ENCODE results near the gene TEX22.
A peak's percentile ranks its signal among the peaks of the same experiment; 100 is the strongest.

TEX22 gene

GRCh38 chr14:105460616-105461015 lies 62.3 kb downstream of the TEX22 start:
- DNase-seq (ENCODE audit: low spot score), result no peak
- peaks cover 55 to 78% of the 10 kb centered on the region in 2 donors for H3K36me3 ChIP-seq (replicated peaks in 1 of 2; ENCODE audit: control insufficient read depth in 2 of 2, insufficient read depth in 2 of 2, low read length in 2 of 2)
- no CpG with 5 or more reads among the region's 17 CpGs for WGBS, 2 donors (ENCODE audit: extremely low coverage in 2 of 2, insufficient read length in 2 of 2, insufficient replicate concordance in 1 of 2)

DNA sequence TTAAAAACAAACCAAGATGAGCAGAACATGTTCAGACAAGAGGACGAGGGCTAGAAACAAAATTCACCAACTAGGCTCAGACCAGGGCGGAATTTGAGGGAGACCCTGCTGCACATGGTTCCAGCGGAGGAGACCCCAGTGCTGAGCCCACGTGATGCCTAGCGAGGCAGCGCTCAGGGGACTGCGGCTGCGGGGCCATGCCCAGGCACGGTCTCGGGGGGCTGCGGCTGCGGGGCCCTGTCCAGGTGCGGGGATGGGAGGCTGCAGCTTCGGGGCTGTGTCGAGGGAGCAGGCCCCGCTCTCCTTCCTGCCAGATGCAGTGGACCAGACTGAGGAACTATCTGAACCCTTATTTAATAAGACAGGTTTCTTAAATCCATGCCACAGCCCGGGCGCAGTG lies 63.6 kb downstream of the TEX22 start:
- WGBS, 2 donors (ENCODE audit: extremely low coverage in 2 of 2, insufficient read length in 2 of 2, insufficient replicate concordance in 1 of 2), result no CpG with 5 or more reads among the region's 18 CpGs
- Histone ChIP-seq H3K9me3 (replicated peaks in 1 of 2; ENCODE audit: control insufficient read depth in 2 of 2, insufficient read depth in 1 of 2, low read depth in 1 of 2, low read length in 2 of 2) (peaks cover 0 to 2% of the 10 kb centered on the region in 2 donors), H3K27me3 (ENCODE audit: control insufficient read depth in 3 of 3, insufficient read depth in 3 of 3, low read depth in 1 of 3, low read length in 3 of 3) (no peaks in the 10 kb centered on the region), H4K8ac (ENCODE audit: low read depth, low read length) (no peak overlapping the region), H2BK120ac (ENCODE audit: low read depth, low read length) (no peak overlapping the region), H3K4ac (ENCODE audit: low read length) (no peak overlapping the region), H2BK5ac (ENCODE audit: low read length) (no peak overlapping the region), H3K4me3 (ENCODE audit: low read length in 2 of 2) (peak overlapping the region in 1 of 2 donors; percentile 34), H3K4me1 (ENCODE audit: control insufficient read depth in 2 of 2, insufficient read depth in 1 of 2, low read depth in 1 of 2, low read length in 2 of 2) (peaks cover 0 to 5% of the 10 kb centered on the region in 2 donors), H3K27ac (replicated peaks; ENCODE audit: low read length) (no peak overlapping the region), H2AFZ (ENCODE audit: low read length) (no peak overlapping the region), H3K79me1 (ENCODE audit: low read depth, low read length) (peaks cover 11% of the 10 kb centered on the region), H3K18ac (ENCODE audit: low read length) (no peak overlapping the region), H2BK15ac (ENCODE audit: low read length) (no peak overlapping the region), H2BK12ac (ENCODE audit: low read length) (no peak overlapping the region), H4K91ac (ENCODE audit: low read depth, low read length, poor library complexity) (no peak overlapping the region), H3K14ac (ENCODE audit: low read length) (no peak overlapping the region), H3K4me2 (ENCODE audit: insufficient read depth, low read length, poor library complexity, severe bottlenecking) (no peak overlapping the region), H3K36me3 (replicated peaks in 1 of 2; ENCODE audit: control insufficient read depth in 2 of 2, insufficient read depth in 2 of 2, low read length in 2 of 2) (peaks cover 51 to 76% of the 10 kb centered on the region in 2 donors), H3K23ac (ENCODE audit: low read depth, low read length, poor library complexity) (no peak overlapping the region), H2AK5ac (ENCODE audit: low read depth, low read length) (no peak overlapping the region), H3K9ac (ENCODE audit: low read depth, low read length, poor library complexity) (no peak overlapping the region)
- no peak for DNase-seq (ENCODE audit: low spot score)

More at GRCh38 chr14:105460616-105461015, 62.3 kb downstream of the TEX22 start:
- Histone ChIP-seq H2BK5ac (ENCODE audit: low read length) (peak overlapping the region; percentile 5), H3K4ac (ENCODE audit: low read length) (no peak overlapping the region), H2BK12ac (ENCODE audit: low read length) (no peak overlapping the region), H2AFZ (ENCODE audit: low read length) (no peak overlapping the region), H3K4me1 (ENCODE audit: control insufficient read depth in 2 of 2, insufficient read depth in 1 of 2, low read depth in 1 of 2, low read length in 2 of 2) (peaks cover 0 to 5% of the 10 kb centered on the region in 2 donors), H3K18ac (ENCODE audit: low read length) (no peak overlapping the region), H3K4me3 (ENCODE audit: low read length in 2 of 2) (no peak overlapping the region), H2BK15ac (ENCODE audit: low read length) (no peak overlapping the region), H3K27ac (replicated peaks; ENCODE audit: low read length) (no peak overlapping the region), H2BK120ac (ENCODE audit: low read depth, low read length) (no peak overlapping the region), H4K91ac (ENCODE audit: low read depth, low read length, poor library complexity) (no peak overlapping the region), H3K27me3 (ENCODE audit: control insufficient read depth in 3 of 3, insufficient read depth in 3 of 3, low read depth in 1 of 3, low read length in 3 of 3) (no peaks in the 10 kb centered on the region), H3K14ac (ENCODE audit: low read length) (no peak overlapping the region), H3K79me1 (ENCODE audit: low read depth, low read length) (peaks cover 22% of the 10 kb centered on the region), H2AK5ac (ENCODE audit: low read depth, low read length) (no peak overlapping the region), H3K9ac (ENCODE audit: low read depth, low read length, poor library complexity) (no peak overlapping the region), H3K9me3 (replicated peaks in 1 of 2; ENCODE audit: control insufficient read depth in 2 of 2, insufficient read depth in 1 of 2, low read depth in 1 of 2, low read length in 2 of 2) (peaks cover 0 to 2% of the 10 kb centered on the region in 2 donors), H3K23ac (ENCODE audit: low read depth, low read length, poor library complexity) (peak overlapping the region; percentile 31), H4K8ac (ENCODE audit: low read depth, low read length) (no peak overlapping the region), H3K4me2 (ENCODE audit: insufficient read depth, low read length, poor library complexity, severe bottlenecking) (no peak overlapping the region)
